GM19193 (cell line): ENCODE measurements around the gene NELL2.

Experiments used
- POLR2A ChIP-seq: IDR thresholded peaks from 4 replicates; pipeline ENCODE4 v1.6.1; 2011; ENCODE audit not compliant: insufficient read depth, insufficient read length; ENCODE audit errors: extremely low read depth

Gene NELL2

GRCh38 chr12:44477331-44477980, 398.7 kb downstream of the NELL2 start:
- no peak for TF ChIP-seq POLR2A

- TF ChIP-seq POLR2A = no peak
These were observed 399.4 kb downstream of the NELL2 start for GRCh38 chr12:44476683-44477082.

GRCh38 chr12:44465139-44465538, 411.0 kb downstream of the NELL2 start:
- TF ChIP-seq POLR2A = no peak

- no peak for TF ChIP-seq POLR2A
These were observed 411.9 kb downstream of the NELL2 start for GRCh38 chr12:44464180-44464579.

GRCh38 chr12:44462729-44463128, 413.4 kb downstream of the NELL2 start:
- TF ChIP-seq POLR2A = no peak

- no peak for TF ChIP-seq POLR2A
These were observed 415.9 kb downstream of the NELL2 start for GRCh38 chr12:44460261-44460660.

GRCh38 chr12:44459569-44459968, 416.5 kb downstream of the NELL2 start:
- TF ChIP-seq POLR2A = no peak
